Neuronal stem cell (in vitro differentiated cells): ENCODE data around the gene SH3BP4.

Experiments
- DNase-seq: peaks from one replicate; pipeline ENCODE4 v3.0.0-alpha.2; 2013; ENCODE audit warnings: low spot score
- H2AFZ ChIP-seq: one replicate; pipeline ENCODE4 v1.6.1; 2013; ENCODE audit warnings: mild to moderate bottlenecking, low read length, inconsistent platforms
- H2AK5ac ChIP-seq: 2 replicates; pipeline ENCODE4 v1.6.1; 2013; ENCODE audit warnings: low read depth, mild to moderate bottlenecking, inconsistent platforms, low read length, moderate library complexity, mixed read lengths
- H2BK120ac ChIP-seq: 2 replicates; pipeline ENCODE4 v1.6.1; 2013; ENCODE audit warnings: low read depth, mild to moderate bottlenecking, inconsistent platforms, low read length, moderate library complexity, mixed read lengths
- H2BK12ac ChIP-seq: one replicate; pipeline ENCODE4 v1.6.1; 2013; ENCODE audit warnings: low read length, inconsistent platforms
- H2BK15ac ChIP-seq: 2 replicates; pipeline ENCODE4 v1.6.1; 2013; ENCODE audit warnings: mild to moderate bottlenecking, low read length, inconsistent platforms, mixed read lengths
- H2BK5ac ChIP-seq: one replicate; pipeline ENCODE4 v1.6.1; 2013; ENCODE audit warnings: inconsistent platforms, mild to moderate bottlenecking, low read length, moderate library complexity
- H3K14ac ChIP-seq: one replicate; pipeline ENCODE4 v1.6.1; 2013; ENCODE audit warnings: low read length, inconsistent platforms
- H3K18ac ChIP-seq: 2 replicates; pipeline ENCODE4 v1.6.1; 2013; ENCODE audit warnings: low read length, inconsistent platforms
- H3K23ac ChIP-seq: 2 replicates; pipeline ENCODE4 v1.6.1; 2013; ENCODE audit warnings: low read depth, mild to moderate bottlenecking, mixed read lengths, low read length, inconsistent platforms; ENCODE audit not compliant: poor library complexity
- H3K27ac ChIP-seq: replicated peaks from 3 replicates; pipeline ENCODE4 v1.5.1; 2013; ENCODE audit warnings: low read length, inconsistent platforms
- H3K27me3 ChIP-seq, 3 experiments: 2 replicates each; pipeline ENCODE4 v1.6.1; 2013; ENCODE audit warnings: low read length in 3 of 3, mild to moderate bottlenecking in 2 of 3, inconsistent platforms in 1 of 3, low read depth in 1 of 3, mixed read lengths in 1 of 3, moderate library complexity in 1 of 3; ENCODE audit not compliant: control insufficient read depth in 3 of 3, insufficient read depth in 3 of 3
- H3K36me3 ChIP-seq, 2 donors: replicated peaks in 1 of 2; 2 replicates each; pipeline ENCODE4 v1.6.1; 2013; ENCODE audit warnings: low read length in 2 of 2; ENCODE audit not compliant: control insufficient read depth in 2 of 2, insufficient read depth in 2 of 2
- H3K4ac ChIP-seq: 2 replicates; pipeline ENCODE4 v1.6.1; 2013; ENCODE audit warnings: inconsistent platforms, mild to moderate bottlenecking, low read length, moderate library complexity
- H3K4me1 ChIP-seq, 2 donors: 1 replicate in 1 of 2; 2 replicates in 1 of 2; pipeline ENCODE4 v1.6.1; 2013; ENCODE audit warnings: low read length in 2 of 2, low read depth in 1 of 2; ENCODE audit not compliant: control insufficient read depth in 2 of 2, insufficient read depth in 1 of 2
- H3K4me2 ChIP-seq: one replicate; pipeline ENCODE4 v1.6.1; 2013; ENCODE audit warnings: mild to moderate bottlenecking, low read length, inconsistent platforms; ENCODE audit not compliant: insufficient read depth, poor library complexity, severe bottlenecking
- H3K4me3 ChIP-seq, 2 donors: 2 replicates each; pipeline ENCODE4 v1.5.1; 2013; ENCODE audit warnings: low read length in 2 of 2, mild to moderate bottlenecking in 2 of 2, inconsistent platforms in 1 of 2, moderate library complexity in 1 of 2
- H3K79me1 ChIP-seq: one replicate; pipeline ENCODE4 v1.6.1; 2013; ENCODE audit warnings: low read depth, mild to moderate bottlenecking, inconsistent platforms, low read length, moderate library complexity
- H3K9ac ChIP-seq: one replicate; pipeline ENCODE4 v1.6.1; 2013; ENCODE audit warnings: mild to moderate bottlenecking, low read depth, low read length, inconsistent platforms; ENCODE audit not compliant: poor library complexity
- H3K9me3 ChIP-seq, 2 donors: replicated peaks in 1 of 2; 2 replicates each; pipeline versions ENCODE3 to v1.6.1; 2013; ENCODE audit warnings: low read length in 2 of 2, mild to moderate bottlenecking in 2 of 2, inconsistent platforms in 1 of 2, low read depth in 1 of 2, mixed read lengths in 1 of 2, moderate library complexity in 1 of 2; ENCODE audit not compliant: control insufficient read depth in 2 of 2, insufficient read depth in 1 of 2
- H4K8ac ChIP-seq: one replicate; pipeline ENCODE4 v1.6.1; 2013; ENCODE audit warnings: low read depth, mild to moderate bottlenecking, inconsistent platforms, low read length, moderate library complexity
- H4K91ac ChIP-seq: one replicate; pipeline ENCODE4 v1.6.1; 2013; ENCODE audit warnings: low read length, low read depth, mild to moderate bottlenecking, inconsistent platforms; ENCODE audit not compliant: poor library complexity
- WGBS, 2 donors: extraction: QIAGEN DNeasy Blood & Tissue Kit; methylation state at CpG; one replicate each; pipeline ENCODE4 v1.1.7; 2013; ENCODE audit warnings: missing lambda C conversion rate in 2 of 2, mixed read lengths in 1 of 2; ENCODE audit not compliant: insufficient read length in 2 of 2, insufficient replicate concordance in 1 of 2; ENCODE audit errors: extremely low coverage in 2 of 2; 5-methylcytosine and 5-hydroxymethylcytosine counted together

Gene SH3BP4

DNA sequence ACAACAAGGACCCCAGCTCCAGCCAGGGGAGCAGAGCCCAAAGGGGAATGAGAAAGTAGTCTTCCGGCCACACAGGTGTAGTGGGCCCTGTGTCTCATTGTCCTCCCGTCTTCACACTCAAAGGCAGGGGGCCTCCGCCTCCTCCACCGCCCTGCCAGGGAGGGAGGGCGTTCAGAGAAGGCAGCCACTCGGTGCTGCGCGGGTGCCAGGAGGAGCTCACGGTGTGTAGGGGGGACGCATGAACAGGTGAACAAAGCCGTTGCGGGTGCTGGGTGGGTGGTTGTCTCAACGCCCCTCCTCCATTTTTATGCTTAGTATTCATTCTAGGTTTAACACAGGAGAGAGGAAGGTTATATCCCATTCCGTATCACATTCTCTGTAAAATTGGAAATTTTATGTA is 36.7 kb downstream of the SH3BP4 start:
- no peak overlapping the region for H3K4me2 ChIP-seq
- no CpG with 5 or more reads among the region's 14 CpGs for WGBS, 2 donors
- H3K14ac ChIP-seq: no peak overlapping the region
- no peak overlapping the region for H4K91ac ChIP-seq
- H3K4me1 ChIP-seq: peaks cover 0 to 9% of the 10 kb centered on the region in 2 donors
- H2BK12ac ChIP-seq: no peak overlapping the region
- no peak overlapping the region for H4K8ac ChIP-seq
- no peak overlapping the region for H2BK120ac ChIP-seq
- H3K27me3 ChIP-seq: no peaks in the 10 kb centered on the region
- no peak overlapping the region for H3K9ac ChIP-seq
- DNase-seq: no peak
- peak overlapping the region; percentile 61 for H3K23ac ChIP-seq
- no peak overlapping the region for H2AK5ac ChIP-seq
- H2AFZ ChIP-seq: no peak overlapping the region
- no peak overlapping the region for H3K27ac ChIP-seq
- no peak overlapping the region for H3K18ac ChIP-seq
- peaks cover 6 to 73% of the 10 kb centered on the region in 2 donors for H3K36me3 ChIP-seq
- H3K79me1 ChIP-seq: peaks cover 14% of the 10 kb centered on the region
- no peak overlapping the region for H3K4me3 ChIP-seq
- H2BK15ac ChIP-seq: no peak overlapping the region
- peaks cover 0 to 32% of the 10 kb centered on the region in 2 donors for H3K9me3 ChIP-seq
- H2BK5ac ChIP-seq: no peak overlapping the region
- no peak overlapping the region for H3K4ac ChIP-seq

DNA sequence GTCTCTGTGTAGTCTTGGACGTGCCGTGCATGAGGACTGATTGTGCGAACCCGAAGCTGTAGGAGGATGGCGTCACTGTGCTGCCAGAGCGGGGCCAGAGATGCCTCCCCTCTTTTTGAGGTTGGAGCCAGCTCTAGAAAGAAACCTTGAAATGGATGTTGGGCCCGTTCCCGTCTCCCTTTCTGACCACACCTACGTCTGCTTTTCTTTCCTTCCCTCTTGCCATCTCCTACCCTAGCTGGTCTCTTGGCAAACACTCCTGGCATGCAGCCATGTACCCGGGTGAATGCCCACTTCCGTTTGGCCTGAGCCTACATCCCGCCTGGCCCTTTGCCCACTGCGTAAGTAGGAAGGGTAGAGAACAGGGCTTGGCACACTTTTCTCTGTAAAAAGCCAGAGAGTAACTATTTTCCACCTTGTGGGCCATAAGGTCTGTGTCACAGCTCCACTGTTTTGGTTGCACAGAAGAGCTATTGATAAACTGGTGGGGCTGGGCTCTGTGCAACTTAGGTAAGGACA is 37.4 kb downstream of the SH3BP4 start:
- Histone ChIP-seq H3K27me3 (no peaks in the 10 kb centered on the region), H2BK15ac (no peak overlapping the region), H2BK5ac (no peak overlapping the region), H2AFZ (no peak overlapping the region), H3K4me2 (no peak overlapping the region), H3K9ac (no peak overlapping the region), H3K9me3 (peaks cover 0 to 32% of the 10 kb centered on the region in 2 donors), H2BK12ac (no peak overlapping the region), H4K8ac (no peak overlapping the region), H3K23ac (no peak overlapping the region), H2AK5ac (no peak overlapping the region), H3K18ac (peak overlapping the region; percentile 46), H3K4me3 (no peak overlapping the region), H3K14ac (no peak overlapping the region), H3K4me1 (peaks cover 2 to 11% of the 10 kb centered on the region in 2 donors), H4K91ac (no peak overlapping the region), H3K79me1 (peaks cover 12% of the 10 kb centered on the region), H3K36me3 (peaks cover 6 to 72% of the 10 kb centered on the region in 2 donors), H3K4ac (no peak overlapping the region), H2BK120ac (no peak overlapping the region), H3K27ac (no peak overlapping the region)
- no peak for DNase-seq
- WGBS, 2 donors: no CpG with 5 or more reads among the region's 13 CpGs

DNA sequence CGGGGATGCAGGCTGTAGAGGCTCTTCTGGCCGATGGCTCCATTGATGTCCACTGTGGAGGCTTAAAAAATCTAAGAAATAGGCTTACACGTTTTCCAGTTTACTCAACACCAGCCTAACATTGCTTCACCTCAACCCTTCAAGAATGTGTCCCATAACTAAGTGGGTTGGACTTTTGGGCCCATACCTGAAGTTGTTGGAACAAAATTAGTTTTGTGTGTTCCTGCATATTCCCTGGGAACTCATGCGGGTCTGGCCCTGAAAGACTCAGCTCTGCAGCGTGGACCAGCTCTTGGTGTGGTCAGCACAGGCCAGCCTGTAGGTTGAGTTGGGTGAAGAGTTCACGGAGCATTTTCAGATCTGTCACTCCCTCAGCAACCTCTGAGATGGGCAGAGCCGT is 38.5 kb downstream of the SH3BP4 start:
- no peak overlapping the region for H2BK120ac ChIP-seq
- H3K9me3 ChIP-seq: peaks cover 0 to 32% of the 10 kb centered on the region in 2 donors
- no peak overlapping the region for H3K18ac ChIP-seq
- H3K4me3 ChIP-seq: no peak overlapping the region
- no CpG with 5 or more reads among the region's 7 CpGs for WGBS, 2 donors
- peaks cover 13 to 19% of the 10 kb centered on the region in 2 donors for H3K4me1 ChIP-seq
- DNase-seq: no peak
- H3K36me3 ChIP-seq: peaks cover 6 to 78% of the 10 kb centered on the region in 2 donors
- no peak overlapping the region for H2AK5ac ChIP-seq
- no peak overlapping the region for H2BK15ac ChIP-seq
- H3K27ac ChIP-seq: no peak overlapping the region
- H2BK12ac ChIP-seq: no peak overlapping the region
- no peak overlapping the region for H2AFZ ChIP-seq
- H3K4me2 ChIP-seq: no peak overlapping the region
- no peak overlapping the region for H3K14ac ChIP-seq
- H3K79me1 ChIP-seq: peaks cover 14% of the 10 kb centered on the region
- H4K8ac ChIP-seq: no peak overlapping the region
- H3K9ac ChIP-seq: no peak overlapping the region
- H2BK5ac ChIP-seq: no peak overlapping the region
- H3K27me3 ChIP-seq: no peaks in the 10 kb centered on the region
- no peak overlapping the region for H3K23ac ChIP-seq
- no peak overlapping the region for H4K91ac ChIP-seq
- H3K4ac ChIP-seq: no peak overlapping the region

DNA sequence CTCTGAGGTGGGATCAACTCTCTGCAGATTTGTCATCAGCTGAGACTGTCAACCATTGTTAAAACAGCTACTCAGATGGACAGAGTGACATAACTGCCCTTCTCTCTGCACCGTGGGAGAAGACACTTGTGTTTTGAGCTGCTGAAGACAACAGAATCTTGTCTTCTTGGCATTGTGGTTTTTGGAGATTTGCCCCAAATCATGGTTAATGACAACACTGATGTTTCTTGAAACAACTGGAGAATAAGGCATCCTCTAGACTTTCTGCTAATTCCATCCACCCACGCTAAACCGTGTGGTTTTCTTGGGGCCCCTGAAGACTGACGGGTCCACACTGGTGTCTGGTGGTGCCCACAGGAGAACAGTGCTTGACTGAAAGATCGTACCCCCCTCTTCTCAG is 39.5 kb downstream of the SH3BP4 start:
- Histone ChIP-seq H4K8ac (no peak overlapping the region), H2BK5ac (no peak overlapping the region)

More for the DNA sequence above, 39.5 kb downstream of the SH3BP4 start:
- Histone ChIP-seq H3K27me3 (no peaks in the 10 kb centered on the region), H3K4me3 (no peak overlapping the region), H2AK5ac (no peak overlapping the region), H3K27ac (no peak overlapping the region), H2BK12ac (no peak overlapping the region), H3K36me3 (peaks cover 4 to 78% of the 10 kb centered on the region in 2 donors), H3K14ac (no peak overlapping the region), H2AFZ (no peak overlapping the region), H3K23ac (no peak overlapping the region), H3K18ac (no peak overlapping the region), H3K4me2 (no peak overlapping the region), H3K4ac (no peak overlapping the region), H3K9ac (no peak overlapping the region), H2BK15ac (no peak overlapping the region), H3K4me1 (peaks cover 23 to 29% of the 10 kb centered on the region in 2 donors), H2BK120ac (no peak overlapping the region), H3K9me3 (peaks cover 0 to 32% of the 10 kb centered on the region in 2 donors), H3K79me1 (peaks cover 14% of the 10 kb centered on the region), H4K91ac (no peak overlapping the region)
- DNase-seq: no peak
- no CpG with 5 or more reads among the region's 5 CpGs for WGBS, 2 donors
